ENCODE results near the gene IL17C. TPM values are rescaled to one million over a fixed set of nuclear protein-coding genes. Genes with fewer than 3 reads are reported as not detected.
A peak's percentile ranks its signal among the peaks of the same experiment; 100 is the strongest.

The IL17C gene
- total RNA-seq, 1 donor from 2014 or later = 0.26 TPM

DNA sequence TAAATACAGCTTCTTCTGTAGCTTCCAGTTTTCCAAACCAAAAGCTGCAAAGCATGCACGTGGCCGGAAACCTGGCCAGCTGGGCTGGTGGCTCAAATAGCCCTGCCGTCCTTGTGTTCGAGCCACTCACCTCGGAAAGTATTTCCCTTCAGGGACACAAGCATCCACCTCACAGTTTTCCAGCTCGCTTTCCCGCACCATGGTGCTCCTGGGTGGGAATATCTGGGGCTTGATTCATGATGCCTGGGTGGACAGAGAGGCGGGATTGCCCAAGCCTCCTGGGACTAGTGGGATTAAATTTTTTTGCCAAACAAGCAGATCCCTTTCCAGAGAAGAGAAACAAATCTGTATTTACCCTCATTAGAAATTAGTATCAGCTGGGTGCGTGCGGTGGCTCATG is 31.6 kb downstream of the IL17C start:
- H3K27me3 Mint-ChIP-seq (ENCODE audit: unreplicated experiment) = peaks cover 11% of the 10 kb centered on the region
- H3K4me1 Mint-ChIP-seq (ENCODE audit: unreplicated experiment) = peaks cover 8% of the 10 kb centered on the region
- no peak for TF ChIP-seq CTCF (IDR thresholded peaks at IDR 0.05; ENCODE audit: unreplicated experiment)
- no peak overlapping the region for H3K4me3 Mint-ChIP-seq (ENCODE audit: unreplicated experiment)
- H3K27ac Mint-ChIP-seq (ENCODE audit: unreplicated experiment) = no peak overlapping the region
- DNase-seq (ENCODE audit: low spot score) = no peak
- no peaks in the 10 kb centered on the region for H3K9me3 Mint-ChIP-seq (ENCODE audit: unreplicated experiment)
- peaks cover 11% of the 10 kb centered on the region for H3K36me3 Mint-ChIP-seq (ENCODE audit: low read depth, unreplicated experiment)

DNA sequence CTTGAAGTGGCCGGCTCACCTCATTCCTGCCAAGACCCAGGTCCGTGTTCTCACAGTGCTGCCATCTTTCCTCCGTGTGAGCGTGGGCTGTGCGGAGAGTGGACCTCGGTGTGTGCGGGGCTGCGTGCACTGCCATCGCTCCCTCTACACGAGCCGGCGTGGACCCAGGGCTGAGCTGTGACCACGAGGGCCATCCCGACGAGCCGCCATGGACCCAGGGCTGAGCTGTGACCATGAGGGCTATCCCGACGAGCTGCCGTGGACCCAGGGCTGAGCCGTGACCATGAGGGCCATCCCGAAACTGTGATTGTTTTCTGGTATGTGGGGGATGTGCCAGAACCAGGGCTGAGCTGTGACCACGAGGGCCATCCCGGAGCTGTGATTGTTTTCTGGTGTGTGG is 33.4 kb downstream of the IL17C start:
- Mint-ChIP-seq H3K4me1 (ENCODE audit: unreplicated experiment) (peaks cover 7% of the 10 kb centered on the region), H3K9me3 (ENCODE audit: unreplicated experiment) (no peaks in the 10 kb centered on the region), H3K27me3 (ENCODE audit: unreplicated experiment) (peaks cover 9% of the 10 kb centered on the region), H3K27ac (ENCODE audit: unreplicated experiment) (no peak overlapping the region), H3K36me3 (ENCODE audit: low read depth, unreplicated experiment) (peaks cover 12% of the 10 kb centered on the region), H3K4me3 (ENCODE audit: unreplicated experiment) (no peak overlapping the region)
- no peak for TF ChIP-seq CTCF (IDR thresholded peaks at IDR 0.05; ENCODE audit: unreplicated experiment)
- DNase-seq (ENCODE audit: low spot score) = no peak

GRCh38 chr16:88672776-88673175 is 34.4 kb downstream of the IL17C start:
- Mint-ChIP-seq H3K4me1 (ENCODE audit: unreplicated experiment) (peaks cover 3% of the 10 kb centered on the region), H3K27me3 (ENCODE audit: unreplicated experiment) (peaks cover 9% of the 10 kb centered on the region), H3K9me3 (ENCODE audit: unreplicated experiment) (no peaks in the 10 kb centered on the region), H3K4me3 (ENCODE audit: unreplicated experiment) (no peak overlapping the region), H3K27ac (ENCODE audit: unreplicated experiment) (peak overlapping the region; percentile 36), H3K36me3 (ENCODE audit: low read depth, unreplicated experiment) (peaks cover 9% of the 10 kb centered on the region)
- peak; percentile 30 for TF ChIP-seq CTCF (IDR thresholded peaks at IDR 0.05; ENCODE audit: unreplicated experiment)
- peak; percentile 59 for DNase-seq (ENCODE audit: low spot score)

GRCh38 chr16:88673716-88674379 is 35.5 kb downstream of the IL17C start:
- H3K4me3 Mint-ChIP-seq (ENCODE audit: unreplicated experiment) = no peak overlapping the region
- H3K27ac Mint-ChIP-seq (ENCODE audit: unreplicated experiment) = no peak overlapping the region
- no peaks in the 10 kb centered on the region for H3K9me3 Mint-ChIP-seq (ENCODE audit: unreplicated experiment)
- DNase-seq (ENCODE audit: low spot score) = no peak
- no peak for TF ChIP-seq CTCF (IDR thresholded peaks at IDR 0.05; ENCODE audit: unreplicated experiment)
- H3K36me3 Mint-ChIP-seq (ENCODE audit: low read depth, unreplicated experiment) = peaks cover 5% of the 10 kb centered on the region
- peaks cover 4% of the 10 kb centered on the region for H3K27me3 Mint-ChIP-seq (ENCODE audit: unreplicated experiment)
- H3K4me1 Mint-ChIP-seq (ENCODE audit: unreplicated experiment) = no peaks in the 10 kb centered on the region

GRCh38 chr16:88676502-88677242 is 38.3 kb downstream of the IL17C start:
- no peaks in the 10 kb centered on the region for H3K9me3 Mint-ChIP-seq (ENCODE audit: unreplicated experiment)
- no peak overlapping the region for H3K27ac Mint-ChIP-seq (ENCODE audit: unreplicated experiment)
- H3K4me3 Mint-ChIP-seq (ENCODE audit: unreplicated experiment) = no peak overlapping the region
- peaks cover 4% of the 10 kb centered on the region for H3K36me3 Mint-ChIP-seq (ENCODE audit: low read depth, unreplicated experiment)
- H3K4me1 Mint-ChIP-seq (ENCODE audit: unreplicated experiment) = no peaks in the 10 kb centered on the region
- no peak for TF ChIP-seq CTCF (IDR thresholded peaks at IDR 0.05; ENCODE audit: unreplicated experiment)
- H3K27me3 Mint-ChIP-seq (ENCODE audit: unreplicated experiment) = peaks cover 4% of the 10 kb centered on the region
- DNase-seq (ENCODE audit: low spot score) = no peak
